ENCODE data around the gene COL9A3. TPM values are rescaled to one million over a fixed set of nuclear protein-coding genes. Genes with fewer than 3 reads are reported as not detected.
A peak's percentile ranks its signal among the peaks of the same experiment; 100 is the strongest.
"Not testable (repeated sequence)": the region's sequence is repeated elsewhere in the genome, so short reads cannot be mapped to it uniquely, and the experiment has no call there.

Gene COL9A3
- total RNA-seq, 1 experiment from 2014 or later = 2.0 TPM

DNA sequence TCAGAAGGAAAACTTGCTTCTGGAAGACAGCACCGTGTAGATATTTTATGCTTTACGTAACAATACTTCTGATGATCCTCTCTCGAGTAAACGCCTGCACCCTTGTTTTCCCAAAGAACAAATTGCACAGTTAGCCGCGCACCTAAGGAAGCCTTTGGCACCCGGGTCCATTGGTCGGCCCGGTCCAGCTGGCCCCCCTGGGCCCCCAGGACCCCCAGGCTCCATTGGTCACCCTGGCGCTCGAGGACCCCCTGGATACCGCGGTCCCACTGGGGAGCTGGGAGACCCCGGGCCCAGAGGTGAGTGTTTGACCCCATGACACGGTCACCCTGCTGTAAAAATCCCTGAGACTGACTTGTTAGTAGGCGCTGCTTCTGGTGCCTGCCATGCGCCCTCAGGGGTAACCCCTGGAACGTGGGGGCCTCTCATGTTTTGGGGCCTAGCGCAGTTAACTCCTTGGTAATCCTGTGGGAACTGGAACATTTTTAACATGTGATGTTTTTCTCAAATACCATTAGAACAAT lies 20.2 kb downstream of the COL9A3 start:
- Histone ChIP-seq H3K27me3 (peaks cover 60% of the 10 kb centered on the region), H3K9me3 (replicated peaks) (no peaks in the 10 kb centered on the region), H3K36me3 (no peaks in the 10 kb centered on the region), H3K4me1 (peaks cover 9% of the 10 kb centered on the region), H3K4me3 (no peak overlapping the region), H3K27ac (no peak overlapping the region)
- no peak for DNase-seq

DNA sequence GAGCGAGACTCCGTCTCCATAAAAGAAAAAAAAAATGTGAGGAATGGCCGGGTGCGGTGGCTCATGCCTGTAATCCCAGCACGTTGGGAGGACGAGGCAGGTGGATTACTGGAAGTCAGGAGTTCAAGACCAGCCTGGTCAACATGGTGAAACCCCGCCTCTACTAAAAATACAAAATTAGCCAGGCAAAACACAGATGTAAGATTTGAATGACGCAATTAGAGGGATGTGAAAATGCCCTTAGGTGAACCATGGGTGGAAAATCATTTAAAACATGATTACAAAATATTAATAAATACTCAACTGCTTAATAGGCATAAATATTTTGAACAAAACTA lies 20.9 kb downstream of the COL9A3 start:
- Histone ChIP-seq H3K9me3 (replicated peaks) (no peaks in the 10 kb centered on the region), H3K4me3 (no peak overlapping the region), H3K4me1 (peaks cover 3% of the 10 kb centered on the region; the same call in 1 of the 2 replicates), H3K27me3 (peaks cover 57% of the 10 kb centered on the region), H3K36me3 (no peaks in the 10 kb centered on the region), H3K27ac (no peak overlapping the region)
- DNase-seq = no peak

DNA sequence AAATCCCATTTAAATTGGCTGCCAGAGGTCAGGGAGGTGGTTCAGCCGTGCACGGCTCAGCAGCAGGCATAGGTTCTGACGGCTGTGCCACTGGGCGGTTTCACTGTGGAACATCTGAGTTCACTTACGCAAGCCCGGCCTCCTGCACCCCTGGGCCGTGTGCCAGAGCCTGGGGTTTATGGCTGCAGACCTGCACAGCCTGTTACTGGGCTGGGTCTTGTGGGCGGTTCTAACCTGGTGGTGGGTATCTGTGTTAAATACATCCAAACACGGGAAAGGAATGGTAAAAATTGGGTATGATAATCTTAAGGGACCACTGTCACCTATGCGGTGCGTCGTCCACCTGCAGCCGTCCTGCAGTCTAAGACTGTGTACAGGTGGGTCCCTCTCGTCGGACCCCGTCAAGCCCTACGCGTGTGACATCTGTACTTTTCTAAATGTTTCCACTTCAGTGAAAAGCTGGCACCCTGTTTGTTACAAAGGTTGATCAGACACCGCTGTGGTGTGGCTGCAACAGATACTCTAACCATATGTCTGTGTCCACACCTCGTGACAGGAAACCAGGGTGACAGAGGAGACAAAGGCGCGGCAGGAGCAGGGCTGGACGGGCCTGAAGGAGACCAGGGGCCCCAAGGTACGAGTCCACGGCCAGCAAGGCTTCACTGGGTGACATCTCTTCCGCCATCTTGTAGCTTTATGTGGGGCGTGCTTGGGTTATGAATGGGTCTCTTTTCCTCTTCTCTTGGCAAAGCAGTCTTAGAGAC lies 21.5 kb downstream of the COL9A3 start:
- no peak overlapping the region for H3K4me3 ChIP-seq
- H3K27ac ChIP-seq = no peak overlapping the region
- no peaks in the 10 kb centered on the region for H3K4me1 ChIP-seq
- H3K9me3 ChIP-seq (replicated peaks) = no peaks in the 10 kb centered on the region
- DNase-seq = peak in 1 of 2 experiments; percentile 38
- no peaks in the 10 kb centered on the region for H3K36me3 ChIP-seq
- peaks cover 51% of the 10 kb centered on the region for H3K27me3 ChIP-seq

DNA sequence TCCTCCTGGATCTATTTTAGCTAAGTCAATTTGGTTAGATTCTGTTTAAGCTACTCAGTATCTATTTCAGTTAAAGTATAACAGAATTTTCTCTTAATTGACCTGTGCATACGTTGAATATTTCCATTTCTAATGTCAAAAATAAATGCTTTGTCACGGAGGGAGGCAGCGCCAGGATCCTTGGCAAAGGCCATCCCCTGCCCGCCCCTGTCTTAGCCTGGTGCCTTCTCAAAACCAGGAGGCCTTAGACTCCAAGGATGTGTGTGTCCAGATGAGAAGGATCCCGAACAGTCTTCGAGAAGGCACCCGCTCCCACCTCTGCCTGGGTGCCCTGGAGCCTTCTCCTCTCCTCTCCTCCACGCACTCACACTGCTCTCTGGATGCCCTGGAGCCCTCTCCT lies 22.4 kb downstream of the COL9A3 start:
- H3K4me1 ChIP-seq = no peaks in the 10 kb centered on the region
- H3K27ac ChIP-seq = no peak overlapping the region
- H3K27me3 ChIP-seq = peaks cover 42% of the 10 kb centered on the region
- no peak for DNase-seq
- no peaks in the 10 kb centered on the region for H3K9me3 ChIP-seq (replicated peaks)
- H3K36me3 ChIP-seq = no peaks in the 10 kb centered on the region
- H3K4me3 ChIP-seq = no peak overlapping the region

DNA sequence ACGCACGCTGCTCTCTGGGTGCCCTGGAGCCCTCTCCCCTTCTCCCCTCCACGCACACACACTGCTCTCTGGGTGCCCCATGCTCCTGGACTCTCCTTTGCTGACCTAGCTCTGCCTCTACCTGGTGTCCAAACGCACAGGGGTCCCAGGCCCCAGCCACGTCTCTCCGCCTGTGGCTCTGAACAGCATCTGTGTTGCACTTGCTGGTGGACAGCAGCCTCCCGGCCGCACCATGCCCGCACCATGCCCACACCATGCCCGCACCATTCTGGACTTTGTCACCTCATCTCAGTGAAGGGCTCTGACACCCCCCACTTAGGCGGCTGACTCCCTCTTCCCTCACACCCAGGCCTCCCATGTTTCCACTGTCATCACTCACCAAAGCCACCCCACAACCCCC lies 23.0 kb downstream of the COL9A3 start:
- peaks cover 36% of the 10 kb centered on the region for H3K27me3 ChIP-seq
- no peaks in the 10 kb centered on the region for H3K4me1 ChIP-seq
- H3K36me3 ChIP-seq = no peaks in the 10 kb centered on the region
- no peak overlapping the region for H3K4me3 ChIP-seq
- H3K27ac ChIP-seq = no peak overlapping the region
- no peaks in the 10 kb centered on the region for H3K9me3 ChIP-seq (replicated peaks)
- DNase-seq = no peak

DNA sequence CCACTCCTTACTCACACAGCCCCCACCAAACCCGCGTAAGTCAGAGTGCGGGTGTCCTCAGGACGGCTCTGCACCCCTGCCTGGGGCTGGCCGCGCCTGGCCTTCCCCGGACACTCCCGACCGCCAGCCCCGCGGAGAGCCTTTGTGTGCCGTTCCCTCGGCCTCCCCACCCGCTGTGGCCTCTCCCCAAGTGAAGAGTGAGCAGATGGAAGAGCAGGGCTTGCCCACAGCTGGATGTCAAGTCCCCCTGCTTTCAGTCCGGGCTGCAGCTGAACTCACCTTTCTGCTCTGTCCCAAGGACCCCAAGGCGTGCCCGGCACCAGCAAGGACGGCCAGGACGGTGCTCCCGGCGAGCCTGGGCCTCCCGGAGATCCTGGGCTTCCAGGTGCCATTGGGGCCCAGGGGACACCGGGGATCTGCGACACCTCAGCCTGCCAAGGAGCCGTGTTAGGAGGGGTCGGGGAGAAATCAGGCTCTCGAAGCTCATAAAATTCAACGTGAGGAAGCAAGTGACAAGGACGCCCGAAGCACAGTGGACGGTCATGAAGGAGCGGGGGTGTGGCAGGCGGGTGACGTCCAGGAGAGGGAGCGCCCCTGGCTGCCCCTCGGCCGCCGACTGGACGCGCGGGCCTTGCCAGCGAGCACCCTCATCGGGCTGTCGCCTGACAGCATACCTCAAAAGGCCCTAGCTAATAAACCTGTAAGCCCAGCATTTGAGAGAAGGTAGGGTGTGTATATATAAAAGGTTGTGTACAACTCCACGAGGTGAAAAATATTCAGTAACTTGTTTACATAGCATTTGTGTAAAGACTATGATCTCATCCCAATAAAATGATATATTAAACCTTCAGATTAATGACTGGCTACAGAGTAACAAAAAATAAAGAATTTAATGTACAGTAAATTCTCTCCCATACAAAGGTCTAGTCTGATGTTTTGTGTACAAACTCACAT lies 23.7 kb downstream of the COL9A3 start:
- Histone ChIP-seq H3K27me3 (peaks cover 29% of the 10 kb centered on the region; the same call in 1 of the 2 replicates), H3K4me3 (no peak overlapping the region), H3K36me3 (peaks cover 4% of the 10 kb centered on the region; the same call in 1 of the 2 replicates), H3K4me1 (no peaks in the 10 kb centered on the region), H3K27ac (no peak overlapping the region), H3K9me3 (replicated peaks) (no peaks in the 10 kb centered on the region)
- DNase-seq = no peak

DNA sequence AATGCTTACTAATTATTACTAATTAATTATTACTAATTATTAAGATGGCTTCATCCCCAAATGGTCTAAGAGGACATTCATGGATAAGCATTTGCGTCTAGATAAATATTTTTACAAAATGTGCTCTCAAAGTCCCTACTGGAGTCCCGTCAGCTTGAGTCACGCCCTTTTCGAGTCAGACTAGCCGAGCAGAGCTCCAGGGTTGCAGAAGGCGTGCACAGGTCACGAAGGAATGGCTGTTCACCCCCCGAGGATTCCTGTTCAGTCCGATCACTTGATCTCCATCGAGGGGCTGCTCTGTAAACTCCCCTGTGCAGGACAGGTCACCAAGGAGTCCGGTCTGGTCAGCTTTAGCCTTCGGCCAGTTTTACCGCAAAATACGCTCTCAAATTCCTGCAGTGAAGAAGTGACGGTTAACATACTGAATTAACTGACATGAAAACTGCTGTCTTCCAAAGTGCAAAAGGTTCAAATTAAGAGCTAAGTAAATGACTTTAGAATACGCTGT lies 24.9 kb downstream of the COL9A3 start:
- Histone ChIP-seq H3K27ac (no peak overlapping the region), H3K4me3 (no peak overlapping the region)

DNA sequence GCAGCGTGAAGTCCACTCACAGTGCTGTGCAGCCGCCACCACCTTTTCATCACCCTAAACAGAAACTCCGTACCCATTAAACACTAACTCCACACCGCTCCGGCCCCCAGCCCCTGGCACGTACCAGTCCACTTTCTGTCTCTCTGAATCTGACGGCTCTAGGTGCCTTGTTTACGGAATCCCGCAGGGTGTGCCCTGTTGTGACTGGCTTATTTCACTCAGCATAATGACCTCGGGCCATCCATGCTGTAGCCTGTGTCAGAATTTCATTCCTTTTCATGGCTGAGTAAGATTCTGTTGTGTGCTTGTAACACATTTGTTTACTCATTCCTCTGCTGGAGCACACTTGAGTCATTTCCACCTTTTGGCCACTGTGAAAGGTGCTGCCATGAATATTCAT lies 26.8 kb downstream of the COL9A3 start:
- Histone ChIP-seq H3K4me3 (no peak overlapping the region), H3K27me3 (peaks cover 3% of the 10 kb centered on the region; the same call in 1 of the 2 replicates), H3K4me1 (no peaks in the 10 kb centered on the region), H3K27ac (no peak overlapping the region), H3K36me3 (peaks cover 10% of the 10 kb centered on the region), H3K9me3 (replicated peaks) (no peaks in the 10 kb centered on the region)
- no peak for DNase-seq

More for the DNA sequence above, 24.9 kb downstream of the COL9A3 start:
- DNase-seq = no peak
- H3K36me3 ChIP-seq = peaks cover 7% of the 10 kb centered on the region
- peaks cover 17% of the 10 kb centered on the region; the same call in 1 of the 2 replicates for H3K27me3 ChIP-seq
- H3K4me1 ChIP-seq = no peaks in the 10 kb centered on the region
- H3K9me3 ChIP-seq (replicated peaks) = no peaks in the 10 kb centered on the region

DNA sequence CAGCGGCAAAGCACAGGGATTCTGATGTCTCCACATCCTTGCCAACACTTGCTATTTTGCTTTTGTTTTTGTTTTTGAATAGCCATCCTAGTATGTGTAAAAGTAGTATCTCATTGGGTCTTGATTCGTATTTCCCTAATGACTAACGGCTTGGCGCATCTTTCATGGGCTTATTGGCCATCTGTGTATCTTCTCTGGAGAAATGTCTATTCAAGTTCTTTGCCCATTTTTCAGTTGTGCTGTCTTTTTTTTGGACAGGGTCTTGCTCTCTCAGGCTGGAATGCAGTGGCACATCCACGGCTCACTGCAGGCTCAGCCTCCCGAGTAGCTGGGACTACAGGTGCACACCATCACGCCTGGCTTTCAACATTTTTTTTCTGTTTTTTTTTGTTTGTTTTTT lies 27.3 kb downstream of the COL9A3 start:
- H3K9me3 ChIP-seq (replicated peaks) = no peaks in the 10 kb centered on the region
- no peak overlapping the region for H3K27ac ChIP-seq
- no peak for DNase-seq
- no peak overlapping the region for H3K4me3 ChIP-seq
- H3K27me3 ChIP-seq = no peaks in the 10 kb centered on the region
- no peaks in the 10 kb centered on the region for H3K4me1 ChIP-seq
- H3K36me3 ChIP-seq = peaks cover 10% of the 10 kb centered on the region

DNA sequence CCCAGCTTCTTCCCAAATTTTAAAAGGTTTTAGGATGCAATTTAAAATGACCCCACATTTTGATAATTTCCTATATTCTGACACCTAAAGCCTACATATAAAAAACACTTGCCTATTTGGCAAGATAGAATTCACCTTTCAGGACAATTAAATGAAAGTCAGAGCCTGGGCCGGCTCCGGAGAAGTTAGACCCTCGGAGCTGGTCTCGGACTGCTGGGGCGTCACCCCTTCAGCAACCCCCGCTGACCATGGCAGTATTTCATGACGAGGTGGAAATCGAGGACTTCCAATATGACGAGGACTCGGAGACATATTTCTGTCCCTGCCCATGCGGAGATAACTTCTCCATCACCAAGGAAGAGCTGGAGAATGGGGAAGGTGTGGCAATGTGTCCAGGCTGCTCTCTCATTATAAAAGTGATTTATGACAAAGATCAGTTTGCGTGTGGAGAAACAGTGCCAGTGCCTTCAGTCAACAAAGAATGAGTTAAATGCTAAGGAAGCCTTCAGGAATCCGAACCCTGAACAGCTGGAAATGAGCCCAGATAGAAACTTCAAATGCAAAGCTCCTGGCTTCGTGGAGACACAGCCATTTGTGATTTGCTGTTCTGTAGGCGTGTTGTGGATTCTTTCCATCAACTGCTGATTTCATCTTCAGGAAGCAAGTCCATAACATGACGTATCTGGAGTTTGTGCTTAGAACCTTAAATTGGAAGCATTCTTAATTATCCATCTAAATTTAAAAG lies 28.7 kb downstream of the COL9A3 start:
- Histone ChIP-seq H3K27me3 (no peaks in the 10 kb centered on the region), H3K36me3 (peaks cover 17% of the 10 kb centered on the region), H3K4me3 (no peak overlapping the region), H3K9me3 (replicated peaks) (no peaks in the 10 kb centered on the region), H3K4me1 (no peaks in the 10 kb centered on the region), H3K27ac (no peak overlapping the region)
- no peak for DNase-seq

DNA sequence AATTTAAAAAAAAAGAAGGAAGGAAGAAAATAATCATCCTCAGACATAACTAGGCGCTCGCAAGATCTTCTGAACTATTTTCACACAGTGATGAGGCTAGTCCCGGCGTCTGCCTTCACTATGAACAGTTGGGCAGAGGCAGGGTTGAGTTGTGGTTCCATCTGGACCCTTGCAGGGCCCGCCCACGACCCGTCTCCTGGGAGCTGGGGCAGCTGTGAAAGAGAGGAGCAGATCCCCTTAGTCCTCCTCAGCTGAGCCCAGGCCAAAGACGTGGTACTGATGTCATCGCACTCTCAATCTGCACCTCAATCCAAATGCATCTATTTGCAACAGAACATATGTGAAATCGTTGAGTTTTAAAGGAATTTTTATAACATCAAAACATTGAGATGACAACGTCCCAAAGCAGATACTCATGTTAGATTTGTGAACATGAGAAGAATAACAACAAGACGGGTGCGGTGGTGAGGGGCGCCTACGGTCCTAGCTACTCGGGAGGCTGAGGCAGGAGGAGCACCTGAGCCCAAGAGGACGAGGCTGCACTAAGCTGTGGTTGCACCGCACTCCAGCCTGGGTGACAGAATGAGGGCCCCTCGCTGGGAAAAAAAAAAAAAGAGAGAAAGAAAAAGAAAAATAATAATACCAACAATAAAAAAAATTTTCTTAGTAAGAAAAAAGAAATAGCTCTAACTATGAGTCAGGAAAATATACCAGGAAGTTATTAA lies 29.5 kb downstream of the COL9A3 start:
- Histone ChIP-seq H3K27ac (no peak overlapping the region), H3K4me1 (no peaks in the 10 kb centered on the region), H3K9me3 (replicated peaks) (no peaks in the 10 kb centered on the region), H3K36me3 (peaks cover 19% of the 10 kb centered on the region), H3K27me3 (no peaks in the 10 kb centered on the region), H3K4me3 (no peak overlapping the region)
- DNase-seq = no peak

DNA sequence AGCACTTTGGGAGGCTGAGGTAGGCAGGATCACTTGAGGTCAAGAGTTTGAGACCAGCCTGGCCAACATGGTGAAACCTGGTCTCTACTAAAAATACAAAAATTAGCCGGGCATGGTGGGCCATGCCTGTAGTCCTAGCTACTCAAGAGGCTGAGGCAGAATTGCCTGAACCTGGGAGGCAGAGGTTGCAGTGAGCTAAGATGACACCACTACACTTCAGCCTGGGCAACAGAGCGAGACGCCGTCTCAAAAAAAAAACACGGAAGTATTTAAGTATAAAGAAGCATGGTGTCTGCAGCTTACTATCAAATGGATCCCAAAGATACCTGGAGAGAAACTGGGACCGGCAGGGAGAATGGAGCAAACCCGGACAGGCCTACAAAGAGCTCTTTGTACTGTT lies 32.1 kb downstream of the COL9A3 start:
- H3K4me3 ChIP-seq; DNase-seq; H3K27me3 ChIP-seq; H3K27ac ChIP-seq; H3K9me3 ChIP-seq (replicated peaks); H3K4me1 ChIP-seq: not testable (repeated sequence)
- H3K36me3 ChIP-seq = peaks cover 38% of the 10 kb centered on the region

DNA sequence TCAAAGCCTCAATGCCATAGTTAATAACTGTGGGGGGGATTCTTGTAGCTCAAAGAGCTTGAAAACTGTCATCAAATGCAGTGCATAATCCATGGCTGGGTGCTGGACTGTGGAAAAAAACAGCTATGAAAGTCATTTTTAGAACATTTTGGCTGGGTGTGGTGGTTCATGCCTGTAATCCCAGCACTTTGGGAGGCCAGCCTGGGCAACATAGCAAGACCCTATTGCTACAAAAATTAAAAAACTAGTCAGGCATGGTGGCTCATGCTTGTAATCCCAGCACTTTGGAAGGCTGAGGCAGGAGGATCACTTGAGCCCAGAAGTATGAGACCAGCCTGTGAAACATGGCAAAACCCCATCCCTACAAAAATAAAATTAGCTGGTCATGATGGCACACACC lies 32.6 kb downstream of the COL9A3 start:
- DNase-seq = no peak
- Histone ChIP-seq H3K9me3 (replicated peaks) (no peaks in the 10 kb centered on the region), H3K4me1 (no peaks in the 10 kb centered on the region), H3K27me3 (no peaks in the 10 kb centered on the region), H3K4me3 (no peak overlapping the region), H3K27ac (no peak overlapping the region), H3K36me3 (peaks cover 44% of the 10 kb centered on the region)

Measured in SJCRH30 (cell line).